ENCODE data around the gene ENSA. TPM values are rescaled to one million over a fixed set of nuclear protein-coding genes. Genes with fewer than 3 reads are reported as not detected.
A peak's percentile ranks its signal among the peaks of the same experiment; 100 is the strongest.

ENSA gene
- total and polyA plus RNA-seq, 2 donors (not counting 1 experiment from before 2014, with no cell fraction given) = 78.1 to 112 TPM

DNA sequence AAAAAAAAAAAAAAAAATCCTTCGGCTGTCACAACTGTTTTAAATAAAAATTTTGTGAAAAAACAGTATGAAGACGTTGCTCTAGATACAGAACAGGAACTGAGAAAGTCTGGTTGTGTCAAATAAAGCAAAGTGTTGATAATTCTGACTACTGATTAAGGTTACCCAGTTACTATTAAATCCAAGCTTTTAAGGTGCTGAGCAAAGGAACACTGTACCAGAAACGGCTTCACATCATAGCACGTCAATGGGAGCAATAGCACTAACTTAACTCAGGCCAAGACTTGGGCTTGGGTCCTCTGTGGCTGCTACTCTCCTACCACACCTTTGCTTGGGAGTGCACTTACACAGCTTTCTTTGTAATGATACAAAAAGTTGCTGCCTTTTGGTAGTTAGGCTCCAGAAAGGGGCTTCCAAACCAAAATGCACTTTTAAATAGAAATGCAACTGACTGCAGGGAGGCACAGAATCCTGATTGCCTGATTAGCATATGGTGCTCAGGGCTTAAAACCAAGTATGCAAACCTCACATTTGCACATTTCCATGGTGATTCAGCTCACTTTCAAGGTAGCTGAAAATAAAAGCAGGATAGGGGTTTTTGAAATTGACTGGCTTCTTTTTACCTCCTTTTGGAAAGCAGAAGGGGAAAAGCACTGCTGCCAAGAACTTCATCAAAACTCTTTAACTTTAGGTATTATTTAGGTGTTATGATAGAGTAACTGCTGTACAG, 56.3 kb downstream of the ENSA start:
- TF ChIP-seq CTCF (conservative IDR thresholded peaks at IDR 0.05 in 1 of 2, IDR thresholded peaks at IDR 0.05 in 1 of 2; ENCODE audit: low read depth in 1 of 2, low read length in 2 of 2) (no peak), EZH2 (IDR thresholded peaks at IDR 0.05; ENCODE audit: low read length, missing control alignments) (no peak)
- Histone ChIP-seq H3K27ac (ENCODE audit: insufficient read depth, low read length) (peak overlapping the region; percentile 2), H3K9ac (ENCODE audit: insufficient read depth, low read length) (no peak overlapping the region), H3K4me1 (ENCODE audit: control insufficient read depth, extremely low read depth, insufficient read depth, low read length) (peaks cover 22% of the 10 kb centered on the region), H3K4me2 (ENCODE audit: extremely low read depth, insufficient read depth, low read length) (peak overlapping the region; percentile 41), H3K9me3 (ENCODE audit: control insufficient read depth, insufficient read depth, low read depth, low read length) (no peaks in the 10 kb centered on the region), H3K27me3 (ENCODE audit: control insufficient read depth, insufficient read depth, low read length) (no peaks in the 10 kb centered on the region), H3K79me2 (ENCODE audit: control insufficient read depth, insufficient read depth, low read length) (peaks cover 66% of the 10 kb centered on the region), H4K20me1 (ENCODE audit: control insufficient read depth, extremely low read depth, insufficient read depth, low read length) (peaks cover 17% of the 10 kb centered on the region), H2AFZ (ENCODE audit: low read length) (no peak overlapping the region), H3K36me3 (ENCODE audit: control insufficient read depth, insufficient read depth, low read length) (peaks cover 21% of the 10 kb centered on the region), H3K4me3 (replicated peaks in 1 of 4; ENCODE audit: control extremely low read depth in 1 of 4, insufficient read depth in 1 of 4, low read depth in 3 of 4, low read length in 4 of 4) (peak overlapping the region in 2 of 4 experiments; percentile 23 to 30)
- no peak for DNase-seq (ENCODE audit: low read depth in 2 of 2)

Other genes starting within 250 kb of the ENSA start
- 17.3 and 27.7 TPM in 2 replicates for gene TARS2, start 142.2 kb downstream of the ENSA start, total RNA-seq
- 7.4 and 13.3 TPM in 2 replicates for gene TARS2, start 142.2 kb downstream of the ENSA start, polyA plus RNA-seq
- gene ECM1, start 121.5 kb downstream of the ENSA start, total RNA-seq = 7.7 and 25.1 TPM in 2 replicates
- gene ECM1, start 121.5 kb downstream of the ENSA start, polyA plus RNA-seq = 108 and 137 TPM in 2 replicates
- gene FALEC, start 113.9 kb downstream of the ENSA start, total RNA-seq = 0.83 and 1.0 TPM in 2 replicates
- 0.15 TPM in 1 of 2 replicates, not detected in the other for gene FALEC, start 113.9 kb downstream of the ENSA start, polyA plus RNA-seq
- gene ADAMTSL4, start 80.2 kb downstream of the ENSA start, total RNA-seq = 6.4 and 13.0 TPM in 2 replicates
- gene ADAMTSL4, start 80.2 kb downstream of the ENSA start, polyA plus RNA-seq = 7.3 and 19.8 TPM in 2 replicates
- 232 and 233 TPM in 2 replicates for gene MCL1, start 50.0 kb downstream of the ENSA start, total RNA-seq
- 108 and 136 TPM in 2 replicates for gene MCL1, start 50.0 kb downstream of the ENSA start, polyA plus RNA-seq
- gene GOLPH3L, start 67.5 kb upstream of the ENSA start, total RNA-seq = 10.3 and 11.1 TPM in 2 replicates
- 23.1 and 28.7 TPM in 2 replicates for gene GOLPH3L, start 67.5 kb upstream of the ENSA start, polyA plus RNA-seq
- gene HORMAD1, start 91.3 kb upstream of the ENSA start, total RNA-seq = under 0.01 TPM in 1 of 2 replicates, not detected in the other
- gene HORMAD1, start 91.3 kb upstream of the ENSA start, polyA plus RNA-seq = not detected in 2 replicates
- gene CTSS, start 136.2 kb upstream of the ENSA start, total RNA-seq = 2.6 and 4.6 TPM in 2 replicates
- gene CTSS, start 136.2 kb upstream of the ENSA start, polyA plus RNA-seq = 1.9 and 2.8 TPM in 2 replicates
- gene CTSK, start 178.6 kb upstream of the ENSA start, total RNA-seq = 461 and 479 TPM in 2 replicates
- 209 and 361 TPM in 2 replicates for gene CTSK, start 178.6 kb upstream of the ENSA start, polyA plus RNA-seq
- 32.4 and 37.3 TPM in 2 replicates for gene ARNT, start 247.0 kb upstream of the ENSA start, total RNA-seq
- 37.1 and 44.9 TPM in 2 replicates for gene ARNT, start 247.0 kb upstream of the ENSA start, polyA plus RNA-seq